Measurements from ENCODE around the gene EMP1. TPM values are rescaled to one million over a fixed set of nuclear protein-coding genes. Genes with fewer than 3 reads are reported as not detected.

EMP1 gene
- total and polyA plus RNA-seq, 2 of the 8 experiments (the other 6 are each of a cell fraction or from before 2014, with no cell fraction given), result 0.17 to 0.65 TPM

DNA sequence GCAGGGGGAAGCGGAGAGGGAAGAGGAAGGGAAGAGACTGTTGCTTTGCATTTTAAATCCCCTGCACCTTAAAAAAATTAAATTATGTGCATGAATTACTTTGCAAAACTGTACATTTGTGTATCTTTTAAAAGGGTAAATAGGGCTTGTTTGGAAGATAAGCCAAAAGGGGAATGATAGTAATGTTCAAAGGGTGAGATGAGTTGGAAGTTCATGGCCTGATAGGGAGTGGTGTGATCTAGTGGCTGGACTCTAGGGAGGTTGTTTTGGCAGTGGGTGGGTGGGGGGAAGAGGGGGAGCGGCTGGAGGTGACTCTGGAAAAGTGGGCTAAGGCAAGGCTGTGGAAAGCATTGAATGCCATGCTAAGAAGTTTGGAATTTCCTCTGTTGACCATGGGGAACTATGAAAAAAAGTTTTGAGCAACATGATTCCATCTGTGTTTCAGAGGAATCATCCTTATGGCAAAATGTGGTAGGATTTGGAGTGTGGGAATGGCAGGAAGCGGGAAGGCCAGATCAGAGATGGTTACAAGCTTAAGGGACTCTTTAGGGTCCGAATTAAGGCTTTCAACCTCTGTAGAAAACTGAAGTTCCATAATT is 25.5 kb upstream of the EMP1 start:
- CTCF ChIA-PET (ENCODE audit: partially characterized antibody), result interaction anchor here (0.7 to 1.0 kb wide), 3 partner anchors 26 to 51 kb away, joined by 3 to 4 read pairs (median 3); no protein-coding TSS in a partner anchor

More for the DNA sequence above, 25.5 kb upstream of the EMP1 start:
- H4K5ac ChIP-seq (ENCODE audit: insufficient read length, low read depth, low read length), result no peak overlapping the region
- no peak overlapping the region for H2BK5ac ChIP-seq (ENCODE audit: low read depth, low read length)
- H3K36me3 ChIP-seq (ENCODE audit: control insufficient read depth in 2 of 4, insufficient read depth in 4 of 4, low read length in 3 of 4), result peaks cover 0 to 4% (median 0%) of the 10 kb centered on the region in 4 experiments; a peak in 1 of 8 replicates
- H3K23me2 ChIP-seq (ENCODE audit: low read depth, low read length), result no peaks in the 10 kb centered on the region
- POLR2A ChIA-PET (ENCODE audit: partially characterized antibody), result interaction anchor here (1.5 kb wide), 1 partner anchor 83 kb away, joined by 3 read pairs; no protein-coding TSS in a partner anchor
- H3K14ac ChIP-seq (ENCODE audit: insufficient read length), result no peak overlapping the region
- H4K20me1 ChIP-seq (replicated peaks in 1 of 2; ENCODE audit: control insufficient read depth in 1 of 2, insufficient read depth in 2 of 2, low read length in 2 of 2), result no peaks in the 10 kb centered on the region
- H3K4me3 ChIP-seq (ENCODE audit: extremely low read depth in 1 of 4, insufficient read depth in 2 of 4, low read depth in 3 of 4, low read length in 4 of 4), result no peak overlapping the region
- peak in 1 of 2 experiments; percentile 13 for DNase-seq (ENCODE audit: low read depth in 1 of 2, low spot score in 2 of 2)
- no peak overlapping the region for H3K27ac ChIP-seq (ENCODE audit: low read depth, low read length)
- no peak overlapping the region for H2BK20ac ChIP-seq (ENCODE audit: low read length)
- no peak for FAIRE-seq
- no peak overlapping the region for H2AFZ ChIP-seq (ENCODE audit: low read length)
- no peak overlapping the region for H4K8ac ChIP-seq (ENCODE audit: extremely low read depth, insufficient read depth, low read length)
- H2BK12ac ChIP-seq (ENCODE audit: low read depth, low read length), result no peak overlapping the region
- H3K23ac ChIP-seq (ENCODE audit: insufficient read length), result no peak overlapping the region
- no peaks in the 10 kb centered on the region; a peak in 1 of 7 replicates for H3K27me3 ChIP-seq (replicated peaks in 1 of 4; ENCODE audit: control insufficient read depth in 3 of 4, extremely low read depth in 1 of 4, insufficient read depth in 3 of 4, low read length in 3 of 4)
- H4K91ac ChIP-seq (replicated peaks; ENCODE audit: insufficient read length, low read length), result no peak overlapping the region
- WGBS, 2 experiments (ENCODE audit: extremely low coverage in 1 of 2, insufficient coverage in 1 of 2, insufficient read length in 1 of 2, insufficient replicate concordance in 2 of 2, low coverage in 1 of 2, low lambda C conversion rate in 2 of 2, missing lambda C conversion rate in 1 of 2), result 90% methylated on average over 3 of the region's 4 CpGs; no CpG with 5 or more reads in 1 of the 2 experiments
- H3K9me3 ChIP-seq (ENCODE audit: insufficient read depth in 2 of 2, low read depth in 1 of 2, low read length in 1 of 2), result no peaks in the 10 kb centered on the region
- no peak overlapping the region for H3K9ac ChIP-seq (replicated peaks in 1 of 4; ENCODE audit: extremely low read depth in 1 of 4, low read depth in 3 of 4, low read length in 3 of 4)
- no peak overlapping the region for H2AK5ac ChIP-seq (ENCODE audit: low read depth, low read length)
- TF ChIP-seq POU5F1 (IDR thresholded peaks at IDR 0.05; ENCODE audit: low read depth, low read length) (no peak), SP4 (IDR thresholded peaks at IDR 0.05; ENCODE audit: low read length) (no peak), EP300 (IDR thresholded peaks at IDR 0.05; ENCODE audit: borderline replicate concordance in 1 of 2, low read depth in 2 of 2, low read length in 2 of 2) (no peak), CBX8 (IDR thresholded peaks at IDR 0.05; ENCODE audit: borderline replicate concordance, low read depth, low read length) (no peak), GABPA (IDR thresholded peaks at IDR 0.05; ENCODE audit: borderline replicate concordance, insufficient read depth, low read length) (no peak), KDM5A (IDR thresholded peaks at IDR 0.05; ENCODE audit: low read length) (no peak), CHD2 (IDR thresholded peaks at IDR 0.05; ENCODE audit: low read length) (no peak), SRF (IDR thresholded peaks at IDR 0.05; ENCODE audit: low read depth, low read length) (no peak)
- H2BK15ac ChIP-seq (ENCODE audit: low read length), result no peak overlapping the region
- no peaks in the 10 kb centered on the region for H3K79me1 ChIP-seq (ENCODE audit: low read depth, low read length)
- H3K4me1 ChIP-seq (replicated peaks in 1 of 4; ENCODE audit: control insufficient read depth in 3 of 4, insufficient read depth in 4 of 4, low read length in 3 of 4), result peaks cover 4 to 16% (median 13%) of the 10 kb centered on the region in 4 experiments
- H3K79me2 ChIP-seq (ENCODE audit: control insufficient read depth in 1 of 2, insufficient read depth in 2 of 2, low read length in 2 of 2), result no peaks in the 10 kb centered on the region
- no peak overlapping the region for H2BK120ac ChIP-seq (replicated peaks; ENCODE audit: low read depth, low read length)
- no peak overlapping the region for H3K56ac ChIP-seq (replicated peaks; ENCODE audit: insufficient read length, low read depth, low read length)
- H3K4ac ChIP-seq (replicated peaks; ENCODE audit: insufficient read length, low read depth, low read length), result no peak overlapping the region
- H3K18ac ChIP-seq (ENCODE audit: extremely low read depth, low read length), result no peak overlapping the region
- no peak overlapping the region; a peak in 1 of 4 replicates for H3K4me2 ChIP-seq (ENCODE audit: insufficient read depth in 1 of 2, low read depth in 2 of 2, low read length in 2 of 2)

All from H1 (cell line).